GM19468 (cell line): ENCODE data around the gene KLK15.

ENCODE experiments used
- ATAC-seq: cut with Tn5 transposase; IDR thresholded peaks from one replicate; pipeline ENCODE4 v1.9.1; 2021; ENCODE audit warnings: mild to moderate bottlenecking, moderate library complexity, moderate number of reproducible peaks; ENCODE audit not compliant: unreplicated experiment; ENCODE audit errors: extremely low read depth

The KLK15 gene

GRCh38 chr19:50833117-50833801, at the start of gene KLK15:
TSS of gene KLK15 (minus strand) at chr19:50833574. CDS start at chr19:50831492, 2,082 bp downstream.
- no peak for ATAC-seq

GRCh38 chr19:50882188-50882587, 48.8 kb upstream of the KLK15 start:
- no peak for ATAC-seq

- ATAC-seq: no peak
Measured at GRCh38 chr19:50880241-50880640, 46.9 kb upstream of the KLK15 start.

- ATAC-seq: no peak
Measured at GRCh38 chr19:50878851-50879250, 45.5 kb upstream of the KLK15 start.

- no peak for ATAC-seq
Measured at GRCh38 chr19:50877338-50877737, 44.0 kb upstream of the KLK15 start.

GRCh38 chr19:50876456-50876855, 43.1 kb upstream of the KLK15 start:
- no peak for ATAC-seq

- ATAC-seq: no peak
Measured at GRCh38 chr19:50875795-50876422, 42.5 kb upstream of the KLK15 start.

- ATAC-seq: no peak
Measured at GRCh38 chr19:50874211-50874610, 40.8 kb upstream of the KLK15 start.

- ATAC-seq: no peak
Measured at GRCh38 chr19:50873056-50873455, 39.7 kb upstream of the KLK15 start, which contains the start of gene KLK2. TSS of gene KLK2 (plus strand) at chr19:50873439. CDS start at chr19:50873474, 35 bp downstream.

GRCh38 chr19:50870417-50871089, 37.2 kb upstream of the KLK15 start:
- no peak for ATAC-seq

GRCh38 chr19:50869479-50869878, 36.1 kb upstream of the KLK15 start:
- no peak for ATAC-seq

GRCh38 chr19:50861496-50862286, 28.3 kb upstream of the KLK15 start:
- no peak for ATAC-seq

- no peak for ATAC-seq
Measured at GRCh38 chr19:50861010-50861409, 27.6 kb upstream of the KLK15 start.

- ATAC-seq: no peak
Measured at GRCh38 chr19:50859849-50860248, 26.5 kb upstream of the KLK15 start.

- ATAC-seq: no peak
Measured at GRCh38 chr19:50858886-50859285, 25.5 kb upstream of the KLK15 start.

- no peak for ATAC-seq
Measured at GRCh38 chr19:50857366-50857765, 24.0 kb upstream of the KLK15 start.

- no peak for ATAC-seq
Measured at GRCh38 chr19:50854636-50855410, 21.4 kb upstream of the KLK15 start, which contains the start of gene KLK3. TSS of gene KLK3 (plus strand) at chr19:50854915. CDS start at chr19:50854956, 41 bp downstream.

GRCh38 chr19:50851620-50852019, 18.2 kb upstream of the KLK15 start:
- no peak for ATAC-seq

- no peak for ATAC-seq
Measured at GRCh38 chr19:50850738-50851137, 17.4 kb upstream of the KLK15 start.
